HepG2 (cell line): ENCODE results near the gene GPR42. TPM values are rescaled to one million over a fixed set of nuclear protein-coding genes. Genes with fewer than 3 reads are reported as not detected.

Experiments used
- ATAC-seq: fragments of 200-7000 bp; cut with Tn5 transposase; 3 replicates; pipeline ENCODE4 v1.9.1; 2020; ENCODE audit warnings: mild to moderate bottlenecking, moderate library complexity
- BruUV-seq: library from RNA; stranded (reverse); fragments of 400-500 nt; replicated peaks from 2 replicates; lab custom pipeline; 2021; lab: Mats Ljungman, UMichigan
- CTCF ChIA-PET: fragments of 300-600 bp; formaldehyde crosslinking; extraction: SDS; loops from one replicate; lab custom pipeline; 2021; ENCODE audit warnings: low total read pairs, inconsistent platforms, low intra/inter-chr PET ratio; lab: Yijun Ruan, JAX
- POLR2A ChIA-PET: fragments of 350-600 bp; sonication (Branson Sonifier 250); formaldehyde crosslinking; loops from one replicate; lab custom pipeline; 2020; ENCODE audit warnings: antibody characterized with exemption, inconsistent platforms; lab: Yijun Ruan, JAX
- DNase-seq: peaks from one replicate; pipeline ENCODE4 v3.0.0-alpha.2; 2015; ENCODE audit warnings: low spot score
- FAIRE-seq: peaks from 3 replicates; lab custom pipeline; 2011; peaks lifted over from hg19 to GRCh38; lab: Jason Lieb, UNC
- H2AFZ ChIP-seq: one replicate; pipeline ENCODE4 v1.6.1; 2011; ENCODE audit warnings: low read length, inconsistent platforms
- H3K27ac ChIP-seq: fragments of 300-600 bp; 3 replicates; pipeline ENCODE4 v1.8.0; 2011; ENCODE audit warnings: mixed run types, mild to moderate bottlenecking, mixed read lengths, low read length, inconsistent platforms; ENCODE audit not compliant: insufficient read depth; ENCODE audit errors: extremely low read length
- H3K27me3 ChIP-seq, 2 experiments: fragments of 200-600 bp in 1 of 2; 2 replicates in 1 of 2; 3 replicates in 1 of 2; pipeline versions ENCODE4 v1.6.0 to v1.8.0; 2011; ENCODE audit warnings: low read length in 2 of 2, mild to moderate bottlenecking in 2 of 2, moderate library complexity in 2 of 2, inconsistent platforms in 1 of 2; ENCODE audit not compliant: insufficient read depth in 2 of 2, control insufficient read depth in 1 of 2
- H3K36me3 ChIP-seq, 2 experiments: fragments of 200-600 bp in 1 of 2; replicated peaks in 1 of 2; 2 replicates in 1 of 2; 3 replicates in 1 of 2; pipeline versions ENCODE4 v1.5.1 to v1.8.0; 2011; ENCODE audit warnings: low read length in 2 of 2, inconsistent platforms in 1 of 2; ENCODE audit not compliant: insufficient read depth in 2 of 2, control insufficient read depth in 1 of 2
- H3K4me1 ChIP-seq: 2 replicates; pipeline ENCODE4 v1.5.1; 2012; ENCODE audit warnings: low read length, inconsistent platforms; ENCODE audit not compliant: insufficient read depth
- H3K4me2 ChIP-seq: 2 replicates; pipeline ENCODE4 v1.6.0; 2011; ENCODE audit warnings: low read depth, low read length, inconsistent platforms
- H3K4me3 ChIP-seq, 3 experiments: fragments of 200-600 bp in 1 of 3; sonication (generic), shearing (Covaris generic) in 1 of 3; replicated peaks in 1 of 3; 2 replicates each; pipeline ENCODE4 v1.5.1; 2011 to 2016; ENCODE audit warnings: low read length in 3 of 3, inconsistent platforms in 2 of 3, low read depth in 2 of 3, mild to moderate bottlenecking in 2 of 3, control low read depth in 1 of 3, mixed read lengths in 1 of 3; ENCODE audit not compliant: insufficient read depth in 1 of 3
- H3K79me2 ChIP-seq: one replicate; pipeline ENCODE4 v1.6.1; 2011; ENCODE audit warnings: low read length, inconsistent platforms; ENCODE audit not compliant: insufficient read depth
- H3K9ac ChIP-seq: 2 replicates; pipeline ENCODE4 v1.6.0; 2011; ENCODE audit warnings: mild to moderate bottlenecking, low read depth, low read length, inconsistent platforms; ENCODE audit not compliant: insufficient read depth
- H3K9me3 ChIP-seq: 2 replicates; pipeline ENCODE4 v1.5.1; 2012; ENCODE audit warnings: mild to moderate bottlenecking, low read length
- H4K20me1 ChIP-seq: 2 replicates; pipeline ENCODE4 v1.6.0; 2011; ENCODE audit warnings: inconsistent platforms, mild to moderate bottlenecking, low read length, moderate library complexity; ENCODE audit not compliant: insufficient read depth
- AHR ChIP-seq: IDR thresholded peaks from 2 replicates; pipeline ENCODE4 v1.6.1; 2018; ENCODE audit warnings: missing genetic modification reagents, missing compliant biosample characterization
- BHLHE40 ChIP-seq: IDR thresholded peaks from 2 replicates; pipeline ENCODE4 v1.6.1; 2011; ENCODE audit warnings: low read length, improper control_type of control experiment
- EZH2 ChIP-seq: conservative IDR thresholded peaks from 2 replicates; pipeline ENCODE4 v1.6.1; 2012; ENCODE audit warnings: mild to moderate bottlenecking, low read depth, low read length, moderate library complexity
- FOXM1 ChIP-seq: sonication (generic); formaldehyde crosslinking; IDR thresholded peaks from 2 replicates; pipeline ENCODE4 v1.5.0; 2020; ENCODE audit warnings: missing genetic modification reagents
- HHEX ChIP-seq: IDR thresholded peaks from 2 replicates; pipeline ENCODE4 v1.6.1; 2016; ENCODE audit warnings: control low read depth
- MATR3 ChIP-seq: sonication (generic); formaldehyde crosslinking; IDR thresholded peaks from 2 replicates; pipeline ENCODE4 v1.4.0; 2020; ENCODE audit warnings: missing genetic modification reagents
- NCOR1 ChIP-seq: fragments of 200-600 bp; sonication (generic); IDR thresholded peaks from 2 replicates; pipeline ENCODE4 v1.7.0; 2017; ENCODE audit warnings: antibody characterized with exemption, low read length, borderline replicate concordance
- NFYC ChIP-seq: IDR thresholded peaks from 2 replicates; pipeline ENCODE4 v1.6.1; 2016; ENCODE audit warnings: missing genetic modification reagents, missing compliant biosample characterization
- NR3C1 ChIP-seq: sonication (generic); formaldehyde crosslinking; IDR thresholded peaks from 2 replicates; pipeline ENCODE4 v1.4.0; 2020; ENCODE audit warnings: missing genetic modification reagents
- POGK ChIP-seq: sonication (generic); formaldehyde crosslinking; conservative IDR thresholded peaks from 2 replicates; pipeline ENCODE4 v1.8.0; 2022; ENCODE audit warnings: mild to moderate bottlenecking, moderate library complexity, missing genetic modification reagents
- SP1 ChIP-seq, 2 experiments: fragments of 450-650 bp in 1 of 2; sonication (generic) in 1 of 2; formaldehyde crosslinking in 1 of 2; IDR thresholded peaks; 2 replicates each; pipeline versions ENCODE4 v1.4.0 to v1.6.1; 2016 to 2020; ENCODE audit warnings: missing genetic modification reagents in 1 of 2
- XBP1 ChIP-seq: sonication (generic); formaldehyde crosslinking; IDR thresholded peaks from 2 replicates; pipeline ENCODE4 v1.5.0; 2020; ENCODE audit warnings: missing genetic modification reagents
- ZFP62 ChIP-seq: sonication (generic); formaldehyde crosslinking; IDR thresholded peaks from 2 replicates; pipeline ENCODE4 v1.4.0; 2020; ENCODE audit warnings: missing genetic modification reagents
- ZNF264 ChIP-seq: sonication (generic); formaldehyde crosslinking; IDR thresholded peaks from 2 replicates; pipeline ENCODE4 v1.4.0; 2020; ENCODE audit warnings: missing genetic modification reagents
- ZNF333 ChIP-seq: sonication (generic); formaldehyde crosslinking; IDR thresholded peaks from 2 replicates; pipeline ENCODE4 v1.4.0; 2020; ENCODE audit warnings: mild to moderate bottlenecking, missing genetic modification reagents, borderline replicate concordance
- ZNF496 ChIP-seq: sonication (generic); formaldehyde crosslinking; IDR thresholded peaks from 2 replicates; pipeline ENCODE4 v1.8.1; 2023; ENCODE audit warnings: mild to moderate bottlenecking, moderate library complexity, missing genetic modification reagents; ENCODE audit not compliant: insufficient replicate concordance
- ZNF737 ChIP-seq: sonication (generic); formaldehyde crosslinking; IDR thresholded peaks from 2 replicates; pipeline ENCODE4 v1.5.0; 2020; ENCODE audit warnings: missing genetic modification reagents, mild to moderate bottlenecking, borderline replicate concordance
- WGBS: methylation state at CpG from one replicate; pipeline ENCODE4 v1.1.6; 2017; ENCODE audit warnings: low lambda C conversion rate; 5-methylcytosine and 5-hydroxymethylcytosine counted together
- in situ Hi-C: cut with HindIII; loops from 2 replicates; pipeline ENCODE4 v1.10.0; 2017; ENCODE audit warnings: low pct_unique_long_range_greater_than_20kb; ENCODE audit not compliant: extremely low pct_ligation_motif_present
- intact Hi-C: fragments of 100-400 bp; cut with micrococcal nuclease; formaldehyde crosslinking; loops from one replicate; pipeline ENCODE4 v1.10.0; 2022; ENCODE audit not compliant: unreplicated experiment
- polyA plus RNA-seq, 8 experiments: library from polyadenylated mRNA; depleted of rRNA in 3 of 8; stranded (reverse) in 7 of 8; unstranded in 1 of 8; fragments of >200 nt; fragmentation: Illumina TruSeq in 4 of 8; extraction: Trizol in 4 of 8; gene quantifications; 2 replicates each; pipeline versions ENCODE4 v1.2.1 to v1.2.3, GENCODE V29; 2011 to 2016; ENCODE audit warnings: low read depth in 4 of 8, missing spikeins in 1 of 8, mixed read lengths in 1 of 8; ENCODE audit not compliant: insufficient read depth in 1 of 8
- total RNA-seq, 5 experiments: library from RNA; depleted of rRNA; stranded (reverse); fragments of >200 nt; fragmentation: Illumina TruSeq; extraction: Trizol; gene quantifications; 2 replicates each; pipeline ENCODE4 v1.2.3, GENCODE V29; 2016; ENCODE audit warnings: low read depth in 1 of 5

GPR42 gene
- total and polyA plus RNA-seq, 2 of the 13 experiments (the other 11 are each of a cell fraction or from before 2014, with no cell fraction given) = not detected

GRCh38 chr19:35378356-35378755 is 7.5 kb downstream of the GPR42 start:
- 93% methylated on average over 3 of the region's 3 CpGs for WGBS
- no peak for TF ChIP-seq NFYC
- no peak for TF ChIP-seq NR3C1 (CRISPR knock-in tag)
- TF ChIP-seq MATR3 (CRISPR knock-in tag) = no peak
- no peak for TF ChIP-seq SP1 (IDR thresholded peaks at IDR 0.05)
- TF ChIP-seq SP1 (CRISPR knock-in tag; IDR thresholded peaks at IDR 0.05) = no peak
- no peak for TF ChIP-seq EZH2
- no peak for TF ChIP-seq ZNF333
- TF ChIP-seq HHEX (CRISPR knock-in tag) = no peak
- TF ChIP-seq ZNF264 (CRISPR knock-in tag) = no peak
- TF ChIP-seq BHLHE40 = no peak
- TF ChIP-seq FOXM1 (CRISPR knock-in tag) = no peak
- no peak for TF ChIP-seq ZNF496 (CRISPR knock-in tag)
- no peak for TF ChIP-seq ZNF737 (CRISPR knock-in tag)
- TF ChIP-seq ZFP62 (CRISPR knock-in tag) = no peak
- TF ChIP-seq POGK (CRISPR knock-in tag) = no peak
- TF ChIP-seq NCOR1 = no peak
- TF ChIP-seq AHR (CRISPR knock-in tag) = no peak
- TF ChIP-seq XBP1 (CRISPR knock-in tag) = no peak
- no peak for FAIRE-seq

More at GRCh38 chr19:35378356-35378755, 7.5 kb downstream of the GPR42 start:
- Histone ChIP-seq H3K36me3 (no peaks in the 10 kb centered on the region), H3K27me3 (no peaks in the 10 kb centered on the region), H3K9me3 (no peaks in the 10 kb centered on the region; the same call in 1 of the 2 replicates), H3K4me2 (no peak overlapping the region), H2AFZ (no peak overlapping the region), H4K20me1 (no peaks in the 10 kb centered on the region), H3K79me2 (no peaks in the 10 kb centered on the region), H3K27ac (no peak overlapping the region), H3K9ac (no peak overlapping the region), H3K4me3 (no peak overlapping the region), H3K4me1 (peaks cover 65% of the 10 kb centered on the region)
- ATAC-seq (no peak), DNase-seq (no peak)
- BruUV-seq = no TSS peak
- intact Hi-C loops (no loop called here), in situ Hi-C loops (no loop called here)
- ChIA-PET POLR2A (no interaction called here), CTCF (no interaction called here)
